ENCODE data around the gene RCAN1. TPM values are rescaled to one million over a fixed set of nuclear protein-coding genes. Genes with fewer than 3 reads are reported as not detected.

Gene RCAN1
- total and polyA plus RNA-seq, 2 of the 13 experiments (the other 11 are each of a cell fraction or from before 2014, with no cell fraction given) = 9.4 to 34.1 TPM

DNA sequence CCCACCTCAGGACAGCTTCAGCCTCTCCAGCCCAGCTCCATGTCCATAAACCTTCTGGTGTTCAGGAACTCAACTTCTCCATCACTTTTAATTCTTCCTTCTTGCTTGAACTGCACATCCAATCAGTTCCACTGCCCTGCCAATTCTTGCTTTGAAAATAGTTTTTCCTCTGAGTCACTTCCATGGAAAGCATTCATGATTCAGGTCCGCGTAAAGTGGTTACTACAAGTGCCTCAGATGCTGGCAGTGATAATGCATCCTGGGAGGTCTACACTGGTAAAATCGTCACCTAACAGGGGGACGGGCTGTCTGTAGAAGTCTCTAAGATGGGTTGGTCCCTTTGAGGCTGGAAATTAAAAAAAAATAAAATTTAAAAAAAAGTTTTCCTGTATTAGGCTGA lies 25.9 kb upstream of the RCAN1 start:
- peaks cover 9% of the 10 kb centered on the region for H3K4me1 ChIP-seq (ENCODE audit: insufficient read depth, low read length)
- no peak overlapping the region for H3K4me2 ChIP-seq (ENCODE audit: low read depth, low read length)
- DNase-seq (ENCODE audit: low spot score) (no peak), ATAC-seq (no peak), FAIRE-seq (no peak)
- BruUV-seq (replicated peaks) = no TSS peak
- 42% methylated on average over 4 of the region's 4 CpGs for WGBS (ENCODE audit: low lambda C conversion rate)
- CTCF ChIA-PET (ENCODE audit: low intra/inter-chr PET ratio, low total read pairs) = no interaction called here
- in situ Hi-C loops (cut with HindIII; ENCODE audit: extremely low pct_ligation_motif_present, low pct_unique_long_range_greater_than_20kb) (no loop called here), intact Hi-C loops (cut with micrococcal nuclease; ENCODE audit: unreplicated experiment) (no loop called here)
- H3K27me3 ChIP-seq (ENCODE audit: control insufficient read depth in 1 of 2, insufficient read depth in 2 of 2, low read length in 2 of 2) = no peaks in the 10 kb centered on the region
- no peak overlapping the region for H3K4me3 ChIP-seq (replicated peaks in 1 of 3; ENCODE audit: insufficient read depth in 1 of 3, low read depth in 2 of 3, low read length in 3 of 3)
- no peaks in the 10 kb centered on the region for H3K9me3 ChIP-seq (ENCODE audit: low read length)
- no peak overlapping the region for H2AFZ ChIP-seq (ENCODE audit: low read length)
- H3K27ac ChIP-seq (ENCODE audit: extremely low read length, insufficient read depth, low read length) = no peak overlapping the region
- TF ChIP-seq RAD51 (IDR thresholded peaks at IDR 0.05; ENCODE audit: borderline replicate concordance) = no peak
- TF ChIP-seq, protein P1, sequence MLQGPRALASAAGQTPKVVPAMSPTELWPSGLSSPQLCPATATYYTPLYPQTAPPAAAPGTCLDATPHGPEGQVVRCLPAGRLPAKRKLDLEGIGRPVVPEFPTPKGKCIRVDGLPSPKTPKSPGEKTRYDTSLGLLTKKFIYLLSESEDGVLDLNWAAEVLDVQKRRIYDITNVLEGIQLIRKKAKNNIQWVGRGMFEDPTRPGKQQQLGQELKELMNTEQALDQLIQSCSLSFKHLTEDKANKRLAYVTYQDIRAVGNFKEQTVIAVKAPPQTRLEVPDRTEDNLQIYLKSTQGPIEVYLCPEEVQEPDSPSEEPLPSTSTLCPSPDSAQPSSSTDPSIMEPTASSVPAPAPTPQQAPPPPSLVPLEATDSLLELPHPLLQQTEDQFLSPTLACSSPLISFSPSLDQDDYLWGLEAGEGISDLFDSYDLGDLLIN (CRISPR knock-in tag; IDR thresholded peaks at IDR 0.05; ENCODE audit: borderline replicate concordance) = no peak
- no peak for TF ChIP-seq SIX1 (CRISPR knock-in tag; IDR thresholded peaks at IDR 0.05; ENCODE audit: borderline replicate concordance)
- TF ChIP-seq, protein P2, sequence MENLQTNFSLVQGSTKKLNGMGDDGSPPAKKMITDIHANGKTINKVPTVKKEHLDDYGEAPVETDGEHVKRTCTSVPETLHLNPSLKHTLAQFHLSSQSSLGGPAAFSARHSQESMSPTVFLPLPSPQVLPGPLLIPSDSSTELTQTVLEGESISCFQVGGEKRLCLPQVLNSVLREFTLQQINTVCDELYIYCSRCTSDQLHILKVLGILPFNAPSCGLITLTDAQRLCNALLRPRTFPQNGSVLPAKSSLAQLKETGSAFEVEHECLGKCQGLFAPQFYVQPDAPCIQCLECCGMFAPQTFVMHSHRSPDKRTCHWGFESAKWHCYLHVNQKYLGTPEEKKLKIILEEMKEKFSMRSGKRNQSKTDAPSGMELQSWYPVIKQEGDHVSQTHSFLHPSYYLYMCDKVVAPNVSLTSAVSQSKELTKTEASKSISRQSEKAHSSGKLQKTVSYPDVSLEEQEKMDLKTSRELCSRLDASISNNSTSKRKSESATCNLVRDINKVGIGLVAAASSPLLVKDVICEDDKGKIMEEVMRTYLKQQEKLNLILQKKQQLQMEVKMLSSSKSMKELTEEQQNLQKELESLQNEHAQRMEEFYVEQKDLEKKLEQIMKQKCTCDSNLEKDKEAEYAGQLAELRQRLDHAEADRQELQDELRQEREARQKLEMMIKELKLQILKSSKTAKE (CRISPR knock-in tag; IDR thresholded peaks at IDR 0.05; ENCODE audit: borderline replicate concordance) = no peak
- TF ChIP-seq ZNF460 (CRISPR knock-in tag; IDR thresholded peaks at IDR 0.05; ENCODE audit: borderline replicate concordance) = no peak
- no peak for TF ChIP-seq ZNF616 (CRISPR knock-in tag; IDR thresholded peaks at IDR 0.05; ENCODE audit: low read depth)
- H4K20me1 ChIP-seq (ENCODE audit: insufficient read depth, low read length) = no peaks in the 10 kb centered on the region
- POLR2A ChIA-PET = no interaction called here
- no peaks in the 10 kb centered on the region for H3K79me2 ChIP-seq (ENCODE audit: insufficient read depth, low read length)
- H3K9ac ChIP-seq (ENCODE audit: insufficient read depth, low read depth, low read length) = no peak overlapping the region
- H3K36me3 ChIP-seq (replicated peaks in 1 of 2; ENCODE audit: control insufficient read depth in 1 of 2, insufficient read depth in 2 of 2, low read length in 2 of 2) = no peaks in the 10 kb centered on the region

All from HepG2 (cell line).